Lower lobe of right lung (tissue), 2 donors: ENCODE data around the gene TOB1. TPM values are rescaled to one million over a fixed set of nuclear protein-coding genes. Genes with fewer than 3 reads are reported as not detected.

Source experiments
- ATAC-seq, 2 donors: fragments of 200-7000 bp; cut with Tn5 transposase; one replicate each; pipeline ENCODE4 v1.9.1; 2020 to 2022; ENCODE audit warnings: mild to moderate bottlenecking in 2 of 2, moderate library complexity in 2 of 2
- DNase-seq: peaks from one replicate; pipeline ENCODE4 v3.0.0-alpha.2; 2020
- H3K27ac ChIP-seq: fragments of 200-600 bp; one replicate; pipeline ENCODE4 v1.8.0; 2022
- H3K27me3 ChIP-seq: fragments of 200-600 bp; one replicate; pipeline ENCODE4 v1.8.0; 2022; ENCODE audit warnings: low read depth
- H3K36me3 ChIP-seq: fragments of 200-600 bp; one replicate; pipeline ENCODE4 v1.8.0; 2022; ENCODE audit warnings: mild to moderate bottlenecking
- H3K4me1 ChIP-seq: fragments of 200-600 bp; one replicate; pipeline ENCODE4 v1.8.0; 2022
- H3K4me3 ChIP-seq: fragments of 200-600 bp; one replicate; pipeline ENCODE4 v1.8.0; 2022; ENCODE audit warnings: mild to moderate bottlenecking
- H3K9me3 ChIP-seq: fragments of 200-600 bp; one replicate; pipeline ENCODE4 v1.8.0; 2022
- intact Hi-C: fragments of 100-400 bp; cut with DNase I; formaldehyde crosslinking; loops from one replicate; pipeline ENCODE4 v1.11.0; 2022
- total RNA-seq: library from RNA; stranded (reverse); fragmentation: NEBNext Ultra II Directional; extraction: Animal tissue kit (Norgen Biotek cat#: 25700); gene quantifications from one replicate; pipeline ENCODE4 v1.2.1, GENCODE V29; 2021
- TF ChIP-seq, protein P1 (sequence below): fragments of 200-600 bp; IDR thresholded peaks from one replicate; pipeline ENCODE4 v1.8.0; 2022; ENCODE audit warnings: antibody characterized with exemption, mild to moderate bottlenecking
- donor health status: DM: no; HTN: yes; CAD: no; lungs with severe emphysema.

Gene TOB1
- total RNA-seq, 1 donor from 2014 or later: 72.9 TPM

DNA sequence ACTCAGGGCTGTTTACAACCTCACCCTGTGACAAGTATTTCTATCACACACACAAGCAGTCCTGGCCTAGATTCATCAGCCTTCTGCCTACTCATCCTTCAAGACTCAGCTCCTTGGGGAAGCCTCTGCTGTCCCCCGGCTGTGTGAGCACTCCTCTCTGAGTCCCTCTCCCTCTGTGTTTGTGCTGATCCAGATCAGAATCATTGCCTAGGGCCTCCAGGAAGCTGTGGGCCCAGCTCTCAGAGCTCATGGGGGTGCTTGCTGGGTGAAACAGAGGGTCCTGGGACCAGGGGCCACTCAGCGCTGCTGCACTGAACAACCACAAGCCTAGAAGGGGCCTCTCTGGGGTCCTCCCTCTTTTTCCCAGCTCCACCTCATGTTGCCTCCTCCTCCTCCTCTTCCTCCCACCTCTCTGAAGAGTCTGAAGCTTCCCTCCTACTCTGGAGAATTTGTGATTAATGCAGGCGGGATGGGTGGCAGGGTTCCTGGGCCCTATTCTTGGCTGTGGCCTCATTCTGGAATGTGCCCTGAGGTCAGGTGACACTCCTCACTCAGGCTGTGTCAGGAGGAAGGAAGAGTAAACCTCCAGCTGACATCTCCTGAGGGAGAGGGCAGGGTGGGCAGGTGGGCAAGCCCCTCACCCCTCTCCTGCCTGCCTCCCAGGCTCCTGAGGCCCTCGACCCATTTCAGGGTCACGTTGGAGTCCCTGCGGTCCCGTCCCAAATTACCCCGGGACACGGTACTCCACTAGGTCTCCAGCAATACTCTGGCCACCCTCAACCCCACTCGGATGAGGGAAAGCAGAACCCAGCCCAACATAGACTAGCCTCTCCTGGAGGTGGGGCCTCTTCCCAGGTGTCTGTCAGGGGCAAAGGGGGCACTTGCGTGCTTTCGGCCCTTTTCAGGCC is 20.7 kb downstream of the TOB1 start:
- H3K27ac ChIP-seq: no peak overlapping the region

DNA sequence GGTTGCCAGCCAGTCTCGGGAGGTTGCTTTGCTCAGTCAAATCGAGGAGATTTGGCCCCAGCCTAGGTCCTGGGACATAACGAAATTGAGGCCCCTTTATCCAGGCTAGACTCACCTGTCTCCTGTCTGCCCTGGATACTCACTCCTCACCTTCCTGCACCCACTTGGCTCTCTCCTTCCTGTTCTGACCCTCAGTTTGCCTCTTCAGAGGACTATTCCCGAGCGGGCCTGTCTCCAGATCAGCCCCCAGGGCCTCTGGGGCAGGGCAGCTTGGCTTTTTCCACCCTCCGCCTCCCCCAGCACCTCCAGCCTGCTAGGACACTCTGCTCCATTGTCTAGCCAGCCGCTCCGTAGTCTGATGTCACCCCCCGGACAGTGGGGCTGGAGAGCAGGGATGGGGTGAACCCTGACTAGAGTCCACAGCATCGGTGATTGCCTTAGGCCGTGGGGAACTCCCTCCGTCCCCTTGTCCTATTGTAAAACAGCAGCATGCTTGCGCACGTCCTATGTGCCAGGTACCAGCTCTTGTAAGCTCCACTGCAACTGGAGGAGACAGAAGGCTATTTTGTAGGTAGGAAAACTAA is 21.9 kb downstream of the TOB1 start:
- no peak for ATAC-seq
- no peaks in the 10 kb centered on the region for H3K9me3 ChIP-seq
- intact Hi-C loops: no loop called here
- no peaks in the 10 kb centered on the region for H3K27me3 ChIP-seq
- H3K4me1 ChIP-seq: no peaks in the 10 kb centered on the region
- TF ChIP-seq, protein P1, sequence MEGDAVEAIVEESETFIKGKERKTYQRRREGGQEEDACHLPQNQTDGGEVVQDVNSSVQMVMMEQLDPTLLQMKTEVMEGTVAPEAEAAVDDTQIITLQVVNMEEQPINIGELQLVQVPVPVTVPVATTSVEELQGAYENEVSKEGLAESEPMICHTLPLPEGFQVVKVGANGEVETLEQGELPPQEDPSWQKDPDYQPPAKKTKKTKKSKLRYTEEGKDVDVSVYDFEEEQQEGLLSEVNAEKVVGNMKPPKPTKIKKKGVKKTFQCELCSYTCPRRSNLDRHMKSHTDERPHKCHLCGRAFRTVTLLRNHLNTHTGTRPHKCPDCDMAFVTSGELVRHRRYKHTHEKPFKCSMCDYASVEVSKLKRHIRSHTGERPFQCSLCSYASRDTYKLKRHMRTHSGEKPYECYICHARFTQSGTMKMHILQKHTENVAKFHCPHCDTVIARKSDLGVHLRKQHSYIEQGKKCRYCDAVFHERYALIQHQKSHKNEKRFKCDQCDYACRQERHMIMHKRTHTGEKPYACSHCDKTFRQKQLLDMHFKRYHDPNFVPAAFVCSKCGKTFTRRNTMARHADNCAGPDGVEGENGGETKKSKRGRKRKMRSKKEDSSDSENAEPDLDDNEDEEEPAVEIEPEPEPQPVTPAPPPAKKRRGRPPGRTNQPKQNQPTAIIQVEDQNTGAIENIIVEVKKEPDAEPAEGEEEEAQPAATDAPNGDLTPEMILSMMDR: no peak
- no peak overlapping the region for H3K27ac ChIP-seq
- no peak for DNase-seq
- H3K36me3 ChIP-seq: no peaks in the 10 kb centered on the region
- H3K4me3 ChIP-seq: no peak overlapping the region

More for the DNA sequence above, 20.7 kb downstream of the TOB1 start:
- Histone ChIP-seq H3K36me3 (no peaks in the 10 kb centered on the region), H3K27me3 (no peaks in the 10 kb centered on the region), H3K4me1 (no peaks in the 10 kb centered on the region), H3K9me3 (no peaks in the 10 kb centered on the region), H3K4me3 (no peak overlapping the region)
- DNase-seq (no peak), ATAC-seq (peak; percentile 7 to 49)
- TF ChIP-seq, protein P1: no peak
- intact Hi-C loops: no loop called here

DNA sequence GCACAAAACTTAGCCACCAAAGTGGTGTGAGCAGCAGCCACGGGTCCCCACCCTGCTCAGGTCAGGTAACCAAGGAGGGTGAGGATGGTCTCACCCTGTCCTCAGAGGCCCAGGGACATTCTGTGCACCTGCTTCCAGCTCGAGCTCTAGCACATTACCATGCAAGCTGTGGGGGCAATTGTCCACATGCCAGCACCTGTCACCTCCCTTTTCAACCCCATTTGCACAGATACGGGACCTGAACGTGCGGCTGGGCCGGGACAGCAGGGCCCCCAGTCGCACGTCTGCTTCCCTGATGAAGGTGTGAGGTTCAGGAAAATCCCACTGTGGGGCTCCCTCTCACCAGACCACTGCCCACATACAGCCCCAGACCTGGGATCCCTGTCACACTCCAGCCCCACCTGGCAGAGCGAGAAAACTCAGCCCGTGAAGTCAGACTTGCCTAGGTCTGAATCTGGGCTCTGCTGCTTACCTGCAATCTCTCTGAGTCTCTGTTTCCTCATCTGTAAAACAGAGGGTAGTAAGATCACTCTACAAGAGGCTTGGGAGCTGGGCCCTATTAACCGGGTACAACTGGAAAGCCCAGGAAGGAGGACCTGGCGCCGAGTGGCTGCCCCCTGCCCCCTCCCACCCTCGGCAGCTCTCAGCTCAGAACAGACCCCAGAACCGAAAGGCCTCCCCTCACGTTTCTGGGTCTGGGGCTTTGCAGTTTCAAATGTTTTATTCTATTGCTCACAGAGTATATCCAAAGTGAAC is 22.8 kb downstream of the TOB1 start:
- Histone ChIP-seq H3K27me3 (no peaks in the 10 kb centered on the region), H3K9me3 (no peaks in the 10 kb centered on the region), H3K36me3 (no peaks in the 10 kb centered on the region), H3K4me3 (no peak overlapping the region), H3K27ac (no peak overlapping the region), H3K4me1 (no peaks in the 10 kb centered on the region)
- DNase-seq: no peak
- ATAC-seq: no peak
- intact Hi-C loops: no loop called here
- TF ChIP-seq, protein P1: no peak

DNA sequence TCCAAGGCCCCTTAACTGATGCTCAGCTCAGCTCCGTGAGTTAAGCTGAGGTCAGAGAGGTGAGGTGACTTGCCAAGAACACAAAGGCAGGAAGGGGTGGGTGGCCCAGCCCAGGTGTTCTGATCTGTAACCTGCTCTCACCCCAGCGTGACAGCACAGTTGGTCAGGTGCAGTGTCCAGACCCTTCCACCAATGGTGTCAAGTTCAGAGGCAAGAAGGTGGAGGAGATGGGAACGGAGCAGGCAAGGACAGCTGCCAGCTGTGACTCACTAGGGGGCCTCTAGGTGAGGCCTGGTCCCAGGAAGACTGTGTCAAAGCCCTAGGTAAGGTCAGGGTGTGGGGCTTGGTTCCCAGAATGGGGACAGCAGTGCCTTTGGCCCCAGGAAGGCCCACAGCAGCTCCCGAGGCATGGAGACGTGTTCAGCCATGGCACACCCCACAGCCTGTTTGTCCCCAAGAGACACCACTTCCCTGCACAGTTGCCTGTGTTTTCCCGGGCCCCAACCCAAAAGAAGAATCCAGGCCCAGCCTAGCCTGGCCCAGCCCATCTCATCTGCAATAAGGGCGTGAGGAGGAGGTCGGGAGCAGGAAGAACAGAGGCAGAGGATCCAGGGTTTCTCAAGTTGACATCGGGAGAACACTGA is 23.5 kb downstream of the TOB1 start:
- intact Hi-C loops: no loop called here
- Histone ChIP-seq H3K9me3 (no peaks in the 10 kb centered on the region), H3K27ac (no peak overlapping the region), H3K27me3 (no peaks in the 10 kb centered on the region), H3K36me3 (no peaks in the 10 kb centered on the region), H3K4me1 (no peaks in the 10 kb centered on the region), H3K4me3 (no peak overlapping the region)
- TF ChIP-seq, protein P1: no peak
- ATAC-seq: no peak
- DNase-seq: no peak

DNA sequence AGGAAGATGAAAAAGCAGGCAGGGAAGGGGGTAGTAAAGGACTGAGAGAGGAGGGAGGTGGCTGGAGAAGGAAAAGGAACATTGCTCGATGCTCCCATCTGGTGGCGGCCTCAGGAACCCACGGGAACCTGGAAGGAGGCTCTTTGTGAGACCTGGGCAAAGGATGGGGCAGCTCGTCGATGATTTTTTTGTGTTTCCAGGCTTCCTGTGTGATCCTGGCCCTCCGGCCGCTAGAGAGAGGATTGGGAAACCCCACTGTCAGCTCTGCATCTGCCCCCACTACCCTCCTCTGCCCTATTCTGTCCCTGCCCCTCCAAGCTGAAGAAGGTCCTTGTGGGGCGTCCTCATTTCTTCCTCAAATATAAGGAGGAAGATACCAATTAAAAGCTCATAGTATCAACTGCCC is 24.2 kb downstream of the TOB1 start:
- peak; percentile 69 for DNase-seq
- peak; percentile 74 to 78 for ATAC-seq
- H3K27ac ChIP-seq: no peak overlapping the region
- no peaks in the 10 kb centered on the region for H3K27me3 ChIP-seq
- H3K4me3 ChIP-seq: no peak overlapping the region
- intact Hi-C loops: no loop called here
- H3K9me3 ChIP-seq: no peaks in the 10 kb centered on the region
- no peaks in the 10 kb centered on the region for H3K4me1 ChIP-seq
- no peaks in the 10 kb centered on the region for H3K36me3 ChIP-seq
- TF ChIP-seq, protein P1: peak; percentile 82
